Pancreas (tissue), 10 donors: ENCODE data around the gene BDH1. TPM values are rescaled to one million over a fixed set of nuclear protein-coding genes. Genes with fewer than 3 reads are reported as not detected.

Experiments used
- ATAC-seq, 4 donors: fragments of 200-7000 bp; cut with Tn5 transposase; one replicate each; pipeline versions ENCODE4 v1.8.0 to v1.9.1; 2020; ENCODE audit warnings: mild to moderate bottlenecking in 4 of 4, moderate library complexity in 4 of 4
- DNase-seq, 6 donors: peaks; one replicate each; pipeline ENCODE4 v3.0.0-alpha.2; 2020
- FAIRE-seq: peaks from 2 replicates; lab custom pipeline; 2012; peaks lifted over from hg19 to GRCh38; lab: Jason Lieb, UNC
- H3K27ac ChIP-seq, 4 donors: fragments of 200-600 bp; sonication (generic); 1 replicate in 3 of 4; 2 replicates in 1 of 4; pipeline versions ENCODE4 v1.5.0 to v1.8.0; 2020
- H3K27me3 ChIP-seq, 4 donors: fragments of 200-600 bp; one replicate each; pipeline ENCODE4 v1.8.0; 2021
- H3K36me3 ChIP-seq, 3 donors: fragments of 200-600 bp; sonication (generic) in 1 of 3; one replicate each; pipeline versions ENCODE4 v1.5.0 to v1.8.0; 2020 to 2021
- H3K4me1 ChIP-seq, 3 donors: fragments of 200-600 bp; one replicate each; pipeline ENCODE4 v1.8.0; 2021
- H3K4me3 ChIP-seq, 4 donors: fragments of 200-600 bp; sonication (generic) in 2 of 4; one replicate each; pipeline versions ENCODE4 v1.5.0 to v1.8.0; 2020 to 2021
- H3K9me3 ChIP-seq, 4 donors: fragments of 200-600 bp; one replicate each; pipeline ENCODE4 v1.8.0; 2021
- CTCF ChIP-seq, 4 donors: fragments of 200-600 bp; sonication (generic) in 3 of 4; IDR thresholded peaks; one replicate each; pipeline versions ENCODE4 v1.5.0 to v1.8.0; 2021; ENCODE audit warnings: antibody characterized with exemption in 4 of 4
- WGBS, 2 donors: extraction: QIAGEN DNeasy Blood & Tissue Kit; methylation state at CpG; one replicate each; pipeline ENCODE4 v1.1.7; 2013; 5-methylcytosine and 5-hydroxymethylcytosine counted together
- intact Hi-C, 3 donors: fragments of 100-400 bp; cut with DNase I; formaldehyde crosslinking; loops; one replicate each; pipeline versions ENCODE4 v1.11.1 to v1.14.2; 2022
- polyA plus RNA-seq, 2 donors: library from polyadenylated mRNA; stranded (reverse); fragments of 200-250 nt; gene quantifications; one replicate each; pipeline ENCODE4 v1.2.3, GENCODE V29; 2013
- total RNA-seq, 6 donors: library from RNA; stranded (reverse); fragmentation: NEBNext Ultra II Directional in 4 of 6; extraction: Animal tissue kit (Norgen Biotek cat#: 25700) in 4 of 6; gene quantifications; one replicate each; pipeline versions ENCODE4 v1.2.1 to v1.2.4, GENCODE V29; 2021 to 2023
- donor health status: healthy with polysubstance abuse.
- donor health status: DM: no; HTN: no; CAD: no; lungs with moderate emphysema.
- donor health status: DM: no; HTN: no; CAD: no.
- donor health status: control.
- donor health status: control.
- donor health status: Bipolar disorder and iron deficiency.
- donor health status: DM: yes; HTN: yes; CAD: no.
- donor health status: DM: no; HTN: no; CAD: no.
- donor health status: DM: no; HTN: no; CAD: no.
- donor health status: DM: yes; HTN: yes; CAD: no.

The BDH1 gene
- total and polyA plus RNA-seq, 8 donors = 2.1 to 20.8 (median 8.3) TPM

GRCh38 chr3:197549261-197549885, 6.4 kb downstream of the BDH1 start:
- Histone ChIP-seq H3K36me3 (no peaks in the 10 kb centered on the region), H3K4me1 (peaks cover 0 to 4% (median 0%) of the 10 kb centered on the region in 3 donors), H3K9me3 (no peaks in the 10 kb centered on the region), H3K4me3 (no peak overlapping the region), H3K27ac (no peak overlapping the region), H3K27me3 (no peaks in the 10 kb centered on the region)
- DNase-seq = no peak
- ATAC-seq = no peak
- WGBS, 2 donors = 77 to 78% methylated on average over 6 of the region's 6 CpGs
- no peak for TF ChIP-seq CTCF (IDR thresholded peaks at IDR 0.05)
- intact Hi-C loops = no loop called here
- no peak for FAIRE-seq

GRCh38 chr3:197547306-197548011, 8.3 kb downstream of the BDH1 start:
- Histone ChIP-seq H3K36me3 (no peaks in the 10 kb centered on the region), H3K27ac (no peak overlapping the region), H3K4me3 (no peak overlapping the region), H3K9me3 (no peaks in the 10 kb centered on the region), H3K27me3 (no peaks in the 10 kb centered on the region), H3K4me1 (no peaks in the 10 kb centered on the region)
- intact Hi-C loops = no loop called here
- FAIRE-seq (no peak), DNase-seq (no peak), ATAC-seq (peak; percentile 70 to 88 (median 82))
- no peak for TF ChIP-seq CTCF (IDR thresholded peaks at IDR 0.05)
- 29 to 30% methylated on average over 11 of the region's 11 CpGs for WGBS, 2 donors

DNA sequence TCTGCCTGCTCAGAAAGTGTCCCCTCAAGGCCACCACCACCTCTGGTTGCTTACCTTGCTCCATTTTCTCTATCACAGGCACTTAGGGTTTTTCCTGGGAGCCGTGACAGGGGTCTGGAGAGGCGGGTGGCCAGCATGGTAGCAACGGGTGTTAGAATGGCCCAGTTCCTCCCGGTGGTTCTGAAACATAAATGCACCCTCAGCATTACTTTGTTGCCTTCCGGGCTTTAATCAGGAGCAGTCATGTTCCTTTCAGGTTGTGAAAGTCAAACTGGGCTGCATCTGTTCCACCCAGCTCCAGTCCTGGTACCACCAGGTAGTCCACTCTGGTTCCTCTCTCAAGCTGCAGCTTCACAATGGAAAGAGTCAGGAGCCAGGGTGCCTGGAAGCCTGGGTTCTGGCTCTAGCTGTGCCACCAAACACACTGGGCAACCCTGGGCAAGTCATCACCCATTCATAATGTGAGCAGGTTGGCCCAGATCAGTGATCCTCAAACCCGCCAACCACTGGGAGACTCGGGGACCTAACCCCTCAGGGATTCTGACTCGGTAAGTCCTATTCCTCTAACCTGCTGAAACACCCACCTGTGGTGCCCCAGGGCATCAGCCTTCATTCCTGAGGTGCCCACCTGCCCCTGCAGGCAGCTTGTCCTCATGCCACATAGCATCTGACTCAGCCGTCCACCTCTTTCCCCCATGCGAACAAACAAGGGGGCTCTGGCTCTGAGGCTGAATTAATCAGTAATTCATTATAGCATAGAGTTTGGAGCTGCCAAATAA, 9.3 kb downstream of the BDH1 start:
- no peaks in the 10 kb centered on the region for H3K36me3 ChIP-seq
- no peak for FAIRE-seq
- H3K9me3 ChIP-seq = no peaks in the 10 kb centered on the region
- H3K4me1 ChIP-seq = no peaks in the 10 kb centered on the region
- 87 to 89% methylated on average over 10 of the region's 10 CpGs for WGBS, 2 donors
- no peak for TF ChIP-seq CTCF (IDR thresholded peaks at IDR 0.05)
- intact Hi-C loops = no loop called here
- H3K27me3 ChIP-seq = no peaks in the 10 kb centered on the region
- no peak for ATAC-seq
- H3K4me3 ChIP-seq = no peak overlapping the region
- DNase-seq = no peak
- H3K27ac ChIP-seq = no peak overlapping the region

DNA sequence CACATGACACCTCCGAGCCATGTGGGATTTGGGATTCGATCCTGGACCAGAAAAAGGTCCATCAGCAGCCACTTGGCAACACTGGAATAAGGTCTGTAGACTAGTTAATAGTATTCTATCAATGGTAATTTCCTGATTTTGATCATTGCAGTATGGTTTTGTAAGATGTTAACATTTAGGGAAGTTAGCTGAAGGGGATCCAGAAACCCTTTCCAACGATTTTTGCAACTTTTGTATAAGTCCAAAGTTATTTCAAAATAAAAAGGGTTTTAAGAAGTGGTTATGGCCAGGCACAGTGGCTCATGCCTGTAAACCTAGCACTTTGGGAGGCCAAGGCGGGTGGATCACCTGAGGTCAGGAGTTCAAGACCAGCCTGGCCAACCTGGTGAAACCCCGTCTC, 10.2 kb downstream of the BDH1 start:
- WGBS, 2 donors = 82 to 84% methylated on average over 5 of the region's 5 CpGs
- no peak overlapping the region for H3K4me3 ChIP-seq
- DNase-seq = no peak
- H3K27ac ChIP-seq = no peak overlapping the region
- H3K9me3 ChIP-seq = no peaks in the 10 kb centered on the region
- no peaks in the 10 kb centered on the region for H3K4me1 ChIP-seq
- no peak for FAIRE-seq
- no peak for TF ChIP-seq CTCF (IDR thresholded peaks at IDR 0.05)
- intact Hi-C loops = no loop called here
- no peaks in the 10 kb centered on the region for H3K36me3 ChIP-seq
- H3K27me3 ChIP-seq = no peaks in the 10 kb centered on the region
- no peak for ATAC-seq
